ENCODE data around the gene ZNF689.

GRCh38 chr16:30658731-30659506 lies 48.7 kb upstream of the ZNF689 start:
- TF ChIP-seq CTCF (IDR thresholded peaks at IDR 0.05; ENCODE audit: poor library complexity, severe bottlenecking) (peak; percentile 50), RAD21 (conservative IDR thresholded peaks at IDR 0.05) (no peak), EP300 (conservative IDR thresholded peaks at IDR 0.05; ENCODE audit: poor library complexity, severe bottlenecking) (peak; percentile 5), SMC3 (conservative IDR thresholded peaks at IDR 0.05; ENCODE audit: poor library complexity) (peak; percentile 40), POLR2AphosphoS5 (IDR thresholded peaks at IDR 0.05) (no peak)
